ENCODE results near the gene ELP5. TPM values are rescaled to one million over a fixed set of nuclear protein-coding genes. Genes with fewer than 3 reads are reported as not detected.

Gene ELP5
- total RNA-seq, 4 donors from 2014 or later: 14.9 to 21.8 (median 16.6) TPM

- no peak for TF ChIP-seq POLR2A (IDR thresholded peaks at IDR 0.05)
- Histone ChIP-seq H3K36me3 (peaks cover 0 to 15% (median 7%) of the 10 kb centered on the region in 3 donors), H3K9me3 (no peaks in the 10 kb centered on the region), H3K27ac (no peak overlapping the region), H3K27me3 (no peaks in the 10 kb centered on the region), H3K4me3 (no peak overlapping the region), H3K4me1 (peaks cover 3 to 31% (median 10%) of the 10 kb centered on the region in 3 donors)
- WGBS, 2 donors: 77 to 87% methylated on average over 17 to 20 of the region's 24 CpGs
- intact Hi-C loops (cut with DNase I): no loop called here
- DNase-seq: no peak
Measured at GRCh38 chr17:7207120-7208001, 44.7 kb upstream of the ELP5 start.

GRCh38 chr17:7208027-7208571 lies 43.9 kb upstream of the ELP5 start:
- peaks cover 3 to 31% (median 10%) of the 10 kb centered on the region in 3 donors for H3K4me1 ChIP-seq

GRCh38 chr17:7208754-7209460 lies 43.1 kb upstream of the ELP5 start:
- intact Hi-C loops (cut with DNase I): no loop called here
- Histone ChIP-seq H3K4me3 (no peak overlapping the region), H3K27ac (no peak overlapping the region), H3K36me3 (no peaks in the 10 kb centered on the region), H3K9me3 (no peaks in the 10 kb centered on the region), H3K27me3 (no peaks in the 10 kb centered on the region), H3K4me1 (peaks cover 3 to 38% (median 10%) of the 10 kb centered on the region in 3 donors)
- no peak for DNase-seq
- WGBS, 2 donors: 83 to 92% methylated on average over 8 of the region's 9 CpGs
- TF ChIP-seq CTCF (IDR thresholded peaks at IDR 0.05): no peak
- no peak for TF ChIP-seq POLR2A (IDR thresholded peaks at IDR 0.05)

More at GRCh38 chr17:7208027-7208571, 43.9 kb upstream of the ELP5 start:
- H3K9me3 ChIP-seq: no peaks in the 10 kb centered on the region
- no peak overlapping the region for H3K27ac ChIP-seq
- 83 to 84% methylated on average over 6 to 8 of the region's 21 CpGs for WGBS, 2 donors
- intact Hi-C loops (cut with DNase I): no loop called here
- peaks cover 0 to 7% (median 3%) of the 10 kb centered on the region in 3 donors for H3K36me3 ChIP-seq
- DNase-seq: no peak
- no peaks in the 10 kb centered on the region for H3K27me3 ChIP-seq
- H3K4me3 ChIP-seq: no peak overlapping the region
- TF ChIP-seq CTCF (IDR thresholded peaks at IDR 0.05): no peak
- TF ChIP-seq POLR2A (IDR thresholded peaks at IDR 0.05): no peak

- TF ChIP-seq POLR2A (IDR thresholded peaks at IDR 0.05) (no peak), CTCF (IDR thresholded peaks at IDR 0.05) (no peak)
- no peak overlapping the region for H3K27ac ChIP-seq
- no peaks in the 10 kb centered on the region for H3K27me3 ChIP-seq
- intact Hi-C loops (cut with DNase I): no loop called here
- H3K4me1 ChIP-seq: peaks cover 17 to 47% (median 23%) of the 10 kb centered on the region in 3 donors
- no peaks in the 10 kb centered on the region for H3K36me3 ChIP-seq
- no peak overlapping the region for H3K4me3 ChIP-seq
- no peak for DNase-seq
- H3K9me3 ChIP-seq: no peaks in the 10 kb centered on the region
- 44 to 59% methylated on average over 12 to 34 of the region's 37 CpGs for WGBS, 2 donors
Measured at GRCh38 chr17:7211491-7212273, 40.3 kb upstream of the ELP5 start.

- no peak for TF ChIP-seq POLR2A (IDR thresholded peaks at IDR 0.05)
- peak in 1 of 6 experiments; percentile 27 for TF ChIP-seq CTCF (IDR thresholded peaks at IDR 0.05)
- Histone ChIP-seq H3K4me3 (peak overlapping the region; percentile 25 to 73 (median 50)), H3K27me3 (no peaks in the 10 kb centered on the region), H3K4me1 (peaks cover 33 to 69% (median 38%) of the 10 kb centered on the region in 3 donors), H3K36me3 (no peaks in the 10 kb centered on the region), H3K9me3 (no peaks in the 10 kb centered on the region), H3K27ac (peak overlapping the region; percentile 72 to 100 (median 98))
- DNase-seq: no peak
- intact Hi-C loops (cut with DNase I): no loop called here
- 8 to 14% methylated on average over 5 to 13 of the region's 15 CpGs for WGBS, 2 donors
Measured at GRCh38 chr17:7213895-7214299, 38.1 kb upstream of the ELP5 start.

Data from esophagus squamous epithelium (tissue), 5 donors.